ENCODE results near the gene NYAP1. TPM values are rescaled to one million over a fixed set of nuclear protein-coding genes. Genes with fewer than 3 reads are reported as not detected.
"Not testable (repeated sequence)": the region's sequence is repeated elsewhere in the genome, so short reads cannot be mapped to it uniquely, and the experiment has no call there.

The NYAP1 gene
- total RNA-seq, 3 donors from 2014 or later (not counting 1 experiment from before 2014, with no cell fraction given): 0.12 to 0.13 TPM; not detected in 1

GRCh38 chr7:100521076-100521475, 37.3 kb downstream of the NYAP1 start:
- H3K36me3 ChIP-seq (ENCODE audit: control insufficient read depth, insufficient read depth, low read length): no peaks in the 10 kb centered on the region
- TF ChIP-seq CTCF (IDR thresholded peaks at IDR 0.05): no peak
- Mint-ChIP-seq H3K27ac (no peak overlapping the region), H3K27me3 (ENCODE audit: low read depth in 2 of 2) (peaks cover 0 to 4% of the 10 kb centered on the region in 2 donors), H3K36me3 (no peaks in the 10 kb centered on the region), H3K9me3 (no peaks in the 10 kb centered on the region), H3K4me1 (peaks cover 11% of the 10 kb centered on the region in 2 donors), H3K4me3 (no peak overlapping the region)
- intact Hi-C loops (cut with micrococcal nuclease): no loop called here
- no peaks in the 10 kb centered on the region for H3K9me3 ChIP-seq (ENCODE audit: control insufficient read depth, insufficient read depth, low read length)
- H3K4me3 ChIP-seq (ENCODE audit: low read length): no peak overlapping the region
- H3K27me3 ChIP-seq (ENCODE audit: control insufficient read depth, insufficient read depth, low read length): no peaks in the 10 kb centered on the region
- ATAC-seq (no peak), DNase-seq (no peak)
- H3K4me1 ChIP-seq (ENCODE audit: control insufficient read depth, insufficient read depth, low read length): peaks cover 15% of the 10 kb centered on the region
- no peak overlapping the region for H3K27ac ChIP-seq (ENCODE audit: low read length)
- WGBS (ENCODE audit: insufficient coverage): 85% methylated on average over 2 of the region's 2 CpGs

GRCh38 chr7:100521909-100522593, 38.3 kb downstream of the NYAP1 start:
- no CpG with 5 or more reads among the region's 3 CpGs for WGBS (ENCODE audit: insufficient coverage)
- intact Hi-C loops (cut with micrococcal nuclease); H3K4me3 ChIP-seq (ENCODE audit: low read length); H3K4me1 Mint-ChIP-seq; H3K36me3 ChIP-seq (ENCODE audit: control insufficient read depth, insufficient read depth, low read length); H3K9me3 Mint-ChIP-seq; H3K27ac ChIP-seq (ENCODE audit: low read length); ATAC-seq; DNase-seq; H3K36me3 Mint-ChIP-seq; H3K4me3 Mint-ChIP-seq; H3K9me3 ChIP-seq (ENCODE audit: control insufficient read depth, insufficient read depth, low read length); H3K27ac Mint-ChIP-seq; H3K4me1 ChIP-seq (ENCODE audit: control insufficient read depth, insufficient read depth, low read length); H3K27me3 ChIP-seq (ENCODE audit: control insufficient read depth, insufficient read depth, low read length); H3K27me3 Mint-ChIP-seq (ENCODE audit: low read depth in 2 of 2): not testable (repeated sequence)

GRCh38 chr7:100523192-100523591, 39.5 kb downstream of the NYAP1 start:
- H3K4me3 ChIP-seq (ENCODE audit: low read length); H3K9me3 Mint-ChIP-seq; H3K36me3 ChIP-seq (ENCODE audit: control insufficient read depth, insufficient read depth, low read length); H3K27me3 Mint-ChIP-seq (ENCODE audit: low read depth in 2 of 2); H3K27ac Mint-ChIP-seq; H3K9me3 ChIP-seq (ENCODE audit: control insufficient read depth, insufficient read depth, low read length); intact Hi-C loops (cut with micrococcal nuclease); ATAC-seq; H3K36me3 Mint-ChIP-seq; H3K27me3 ChIP-seq (ENCODE audit: control insufficient read depth, insufficient read depth, low read length); DNase-seq; H3K4me3 Mint-ChIP-seq; H3K27ac ChIP-seq (ENCODE audit: low read length); H3K4me1 ChIP-seq (ENCODE audit: control insufficient read depth, insufficient read depth, low read length); H3K4me1 Mint-ChIP-seq: not testable (repeated sequence)
- WGBS (ENCODE audit: insufficient coverage): 88% methylated on average over 6 of the region's 34 CpGs

- WGBS (ENCODE audit: insufficient coverage): 97% methylated on average over 11 of the region's 12 CpGs
- DNase-seq; H3K36me3 Mint-ChIP-seq; H3K27ac Mint-ChIP-seq; H3K9me3 ChIP-seq (ENCODE audit: control insufficient read depth, insufficient read depth, low read length); H3K27ac ChIP-seq (ENCODE audit: low read length); H3K9me3 Mint-ChIP-seq; H3K4me3 ChIP-seq (ENCODE audit: low read length); H3K4me1 ChIP-seq (ENCODE audit: control insufficient read depth, insufficient read depth, low read length); H3K36me3 ChIP-seq (ENCODE audit: control insufficient read depth, insufficient read depth, low read length); ATAC-seq; H3K4me1 Mint-ChIP-seq; H3K27me3 ChIP-seq (ENCODE audit: control insufficient read depth, insufficient read depth, low read length); H3K27me3 Mint-ChIP-seq (ENCODE audit: low read depth in 2 of 2); intact Hi-C loops (cut with micrococcal nuclease); H3K4me3 Mint-ChIP-seq: not testable (repeated sequence)
Measured at GRCh38 chr7:100528108-100528866, 44.6 kb downstream of the NYAP1 start.
